ENCODE data around the gene FAM234A. TPM values are rescaled to one million over a fixed set of nuclear protein-coding genes. Genes with fewer than 3 reads are reported as not detected.

The FAM234A gene
- total and polyA plus RNA-seq, 8 donors, result 13.1 to 87.2 (median 35.1) TPM

DNA sequence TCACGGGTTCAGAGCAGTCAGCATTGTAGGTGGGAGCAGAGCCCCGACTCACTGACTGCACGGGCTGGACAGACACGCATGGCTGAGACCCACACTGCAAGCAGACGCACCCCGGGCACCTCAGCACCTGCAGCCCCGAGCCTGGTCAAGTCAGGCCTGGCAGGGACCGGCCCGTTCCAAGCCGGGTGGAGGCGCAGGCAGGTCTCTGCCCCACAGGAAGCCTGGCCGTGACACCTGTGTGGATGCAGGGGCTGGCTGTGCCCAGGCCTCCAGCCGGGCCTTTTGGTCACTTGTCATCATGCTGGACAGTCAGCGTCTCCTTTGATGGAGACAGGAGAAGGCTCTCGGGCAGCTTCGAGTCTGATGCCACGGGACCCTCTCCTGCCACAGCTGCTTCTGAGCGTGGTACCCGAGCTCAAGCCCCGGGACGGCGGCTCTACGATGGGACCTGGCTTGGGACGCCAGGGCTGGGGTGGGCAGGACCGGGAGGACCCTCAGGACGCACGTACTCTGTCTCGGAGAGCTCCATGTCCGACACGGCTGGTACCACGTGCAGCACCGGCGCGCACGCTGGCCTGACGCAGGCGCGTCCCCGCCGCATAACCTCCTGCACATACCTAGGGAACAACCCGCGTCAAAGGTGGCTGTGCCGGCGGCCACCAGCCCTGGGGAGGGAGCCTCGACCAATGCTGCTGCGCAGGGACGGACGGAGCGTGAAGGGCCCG lies 56.2 kb downstream of the FAM234A start:
- H3K27ac ChIP-seq, result no peak overlapping the region
- no peak overlapping the region for H3K4me3 ChIP-seq
- no peaks in the 10 kb centered on the region for H3K27me3 ChIP-seq
- H3K9me3 ChIP-seq, result no peaks in the 10 kb centered on the region
- H3K4me1 ChIP-seq, result peaks cover 0 to 12% (median 3%) of the 10 kb centered on the region in 4 donors
- TF ChIP-seq, protein P1, sequence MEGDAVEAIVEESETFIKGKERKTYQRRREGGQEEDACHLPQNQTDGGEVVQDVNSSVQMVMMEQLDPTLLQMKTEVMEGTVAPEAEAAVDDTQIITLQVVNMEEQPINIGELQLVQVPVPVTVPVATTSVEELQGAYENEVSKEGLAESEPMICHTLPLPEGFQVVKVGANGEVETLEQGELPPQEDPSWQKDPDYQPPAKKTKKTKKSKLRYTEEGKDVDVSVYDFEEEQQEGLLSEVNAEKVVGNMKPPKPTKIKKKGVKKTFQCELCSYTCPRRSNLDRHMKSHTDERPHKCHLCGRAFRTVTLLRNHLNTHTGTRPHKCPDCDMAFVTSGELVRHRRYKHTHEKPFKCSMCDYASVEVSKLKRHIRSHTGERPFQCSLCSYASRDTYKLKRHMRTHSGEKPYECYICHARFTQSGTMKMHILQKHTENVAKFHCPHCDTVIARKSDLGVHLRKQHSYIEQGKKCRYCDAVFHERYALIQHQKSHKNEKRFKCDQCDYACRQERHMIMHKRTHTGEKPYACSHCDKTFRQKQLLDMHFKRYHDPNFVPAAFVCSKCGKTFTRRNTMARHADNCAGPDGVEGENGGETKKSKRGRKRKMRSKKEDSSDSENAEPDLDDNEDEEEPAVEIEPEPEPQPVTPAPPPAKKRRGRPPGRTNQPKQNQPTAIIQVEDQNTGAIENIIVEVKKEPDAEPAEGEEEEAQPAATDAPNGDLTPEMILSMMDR (IDR thresholded peaks at IDR 0.05), result no peak
- no peak for TF ChIP-seq POLR2A (IDR thresholded peaks at IDR 0.05)
- TF ChIP-seq EP300 (IDR thresholded peaks at IDR 0.05), result no peak
- TF ChIP-seq POLR2AphosphoS5 (IDR thresholded peaks at IDR 0.05), result no peak
- no peak for DNase-seq
- H3K36me3 ChIP-seq, result peaks cover 35 to 83% (median 79%) of the 10 kb centered on the region in 4 donors
- intact Hi-C loops (cut with DNase I; ENCODE audit: low total_unique reads), result no loop called here
- WGBS, 5 donors, result 87 to 94% (median 91%) methylated on average over 36 to 50 of the region's 50 CpGs

DNA sequence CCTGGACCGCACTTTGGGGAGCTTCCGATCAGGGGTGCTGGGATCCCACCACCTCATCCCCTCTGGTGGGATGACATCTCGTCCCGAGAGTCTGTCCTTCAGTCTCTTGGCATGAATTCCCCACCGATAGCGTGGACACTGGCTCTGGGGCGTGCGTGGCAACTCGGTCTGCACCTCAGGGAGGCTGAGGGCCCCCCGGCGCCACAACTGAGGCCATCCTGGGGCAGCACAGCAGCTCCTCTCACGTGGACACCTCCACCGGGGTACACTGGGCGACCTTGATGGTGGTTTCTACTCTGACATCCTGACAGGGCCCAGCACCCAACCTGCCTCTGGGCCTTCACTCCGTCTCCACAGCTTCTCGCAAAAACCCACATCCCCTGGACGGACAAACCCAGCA lies 56.9 kb downstream of the FAM234A start:
- Histone ChIP-seq H3K4me1 (peaks cover 0 to 12% (median 3%) of the 10 kb centered on the region in 4 donors), H3K36me3 (peaks cover 37 to 86% (median 84%) of the 10 kb centered on the region in 4 donors), H3K4me3 (no peak overlapping the region), H3K27me3 (no peaks in the 10 kb centered on the region), H3K27ac (no peak overlapping the region), H3K9me3 (no peaks in the 10 kb centered on the region)
- no peak for DNase-seq
- TF ChIP-seq, protein P1 (IDR thresholded peaks at IDR 0.05), result no peak
- TF ChIP-seq POLR2AphosphoS5 (IDR thresholded peaks at IDR 0.05) (no peak), POLR2A (IDR thresholded peaks at IDR 0.05) (no peak), EP300 (IDR thresholded peaks at IDR 0.05) (no peak)
- 83 to 94% (median 89%) methylated on average over 15 to 17 of the region's 17 CpGs for WGBS, 5 donors
- intact Hi-C loops (cut with DNase I; ENCODE audit: low total_unique reads), result no loop called here

DNA sequence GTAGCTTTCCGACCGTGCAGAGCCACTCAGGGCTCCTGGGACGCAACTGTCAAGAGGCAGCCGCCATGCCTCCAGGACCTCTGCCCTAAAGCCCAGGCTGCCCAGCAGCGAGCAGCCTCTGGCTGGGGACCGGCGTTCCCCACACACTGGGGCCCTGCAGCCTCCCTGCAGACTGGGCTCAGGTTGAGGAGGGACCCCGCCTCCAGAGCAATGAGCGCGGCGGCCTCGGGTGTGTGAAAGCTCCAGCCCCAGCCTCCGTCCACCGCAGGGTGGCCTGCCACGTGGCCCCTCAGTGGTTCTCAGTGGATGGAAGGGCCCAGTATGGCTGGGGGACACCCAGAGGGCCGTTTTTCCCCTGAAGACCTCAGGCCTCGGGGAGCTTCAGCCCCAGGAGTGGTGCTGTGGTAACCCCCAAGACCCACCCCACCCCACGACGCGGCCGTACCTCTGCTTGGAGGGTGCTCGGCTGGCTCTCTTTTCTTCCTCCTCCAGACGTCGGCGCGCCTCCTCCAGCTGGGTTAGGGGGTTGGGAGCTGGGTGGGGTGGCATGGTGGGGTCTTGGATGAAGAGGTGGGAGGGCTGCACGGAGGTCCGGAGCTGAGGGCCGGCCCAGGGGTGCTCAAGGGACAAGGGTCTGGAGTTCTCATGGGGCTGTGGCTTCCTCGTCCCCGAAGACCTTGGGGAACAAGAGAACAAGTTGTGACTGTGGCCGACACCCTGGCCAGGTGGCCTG lies 58.6 kb downstream of the FAM234A start:
- Histone ChIP-seq H3K4me3 (no peak overlapping the region), H3K4me1 (no peaks in the 10 kb centered on the region), H3K9me3 (no peaks in the 10 kb centered on the region), H3K27ac (no peak overlapping the region), H3K27me3 (no peaks in the 10 kb centered on the region), H3K36me3 (peaks cover 50 to 86% (median 86%) of the 10 kb centered on the region in 4 donors)
- WGBS, 5 donors, result 84 to 96% (median 93%) methylated on average over 8 to 32 of the region's 32 CpGs
- no peak for TF ChIP-seq POLR2AphosphoS5 (IDR thresholded peaks at IDR 0.05)
- TF ChIP-seq, protein P1 (IDR thresholded peaks at IDR 0.05), result no peak
- no peak for TF ChIP-seq POLR2A (IDR thresholded peaks at IDR 0.05)
- no peak for TF ChIP-seq EP300 (IDR thresholded peaks at IDR 0.05)
- intact Hi-C loops (cut with DNase I; ENCODE audit: low total_unique reads), result no loop called here
- DNase-seq, result no peak

DNA sequence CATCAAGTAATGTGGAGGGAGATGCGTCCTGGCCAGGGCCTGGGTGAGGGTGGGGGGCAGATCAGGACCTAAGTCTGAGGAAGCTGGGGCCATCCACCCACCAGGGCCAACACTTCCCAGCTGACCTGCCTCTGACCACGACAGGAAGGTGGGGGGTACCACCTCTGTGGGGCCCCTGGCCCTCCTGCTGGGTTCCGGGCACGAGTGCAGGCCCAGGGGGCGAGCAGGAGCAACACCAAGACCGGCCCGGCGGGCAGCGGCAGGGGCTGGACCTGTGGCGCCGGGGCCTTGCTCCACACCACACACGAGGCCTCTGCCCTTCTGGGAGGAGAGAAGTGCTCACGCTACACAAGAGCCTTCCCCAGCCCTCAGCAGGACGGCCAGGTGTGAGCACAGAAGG lies 61.7 kb downstream of the FAM234A start:
- intact Hi-C loops (cut with DNase I; ENCODE audit: low total_unique reads), result no loop called here
- H3K4me1 ChIP-seq, result no peaks in the 10 kb centered on the region
- 94 to 100% (median 94%) methylated on average over 2 to 14 of the region's 14 CpGs for WGBS, 5 donors
- no peak for DNase-seq
- no peaks in the 10 kb centered on the region for H3K9me3 ChIP-seq
- H3K27me3 ChIP-seq, result no peaks in the 10 kb centered on the region
- no peak overlapping the region for H3K4me3 ChIP-seq
- H3K36me3 ChIP-seq, result peaks cover 31 to 78% (median 70%) of the 10 kb centered on the region in 4 donors
- TF ChIP-seq, protein P1 (IDR thresholded peaks at IDR 0.05), result no peak
- TF ChIP-seq EP300 (IDR thresholded peaks at IDR 0.05) (no peak), POLR2AphosphoS5 (IDR thresholded peaks at IDR 0.05) (no peak), POLR2A (IDR thresholded peaks at IDR 0.05) (no peak)
- no peak overlapping the region for H3K27ac ChIP-seq

Data from stomach (tissue), 9 donors.